Sigmoid colon (tissue), 7 donors: ENCODE results near the gene NAA16. TPM values are rescaled to one million over a fixed set of nuclear protein-coding genes. Genes with fewer than 3 reads are reported as not detected.

ENCODE experiments used
- DNase-seq: peaks from one replicate; pipeline ENCODE4 v3.0.0-alpha.2; 2019
- H3K27ac ChIP-seq, 4 donors: fragments of 200-600 bp; sonication (generic); one replicate each; pipeline ENCODE4 v1.5.1; 2016 to 2019; ENCODE audit warnings: mild to moderate bottlenecking in 1 of 4
- H3K27me3 ChIP-seq, 3 donors: fragments of 200-600 bp; sonication (generic); one replicate each; pipeline ENCODE4 v1.5.1; 2019; ENCODE audit warnings: mild to moderate bottlenecking in 1 of 3
- H3K36me3 ChIP-seq, 4 donors: fragments of 200-600 bp; sonication (generic); one replicate each; pipeline ENCODE4 v1.5.1; 2016 to 2019
- H3K4me1 ChIP-seq, 4 donors: fragments of 200-600 bp; sonication (generic); one replicate each; pipeline ENCODE4 v1.5.1; 2017 to 2019
- H3K4me3 ChIP-seq, 4 donors: fragments of 200-600 bp; sonication (generic); one replicate each; pipeline ENCODE4 v1.5.1; 2017 to 2019; ENCODE audit warnings: mild to moderate bottlenecking in 2 of 4, moderate library complexity in 1 of 4
- H3K9me3 ChIP-seq, 4 donors: fragments of 200-600 bp in 3 of 4; sonication (generic) in 3 of 4; one replicate each; pipeline versions ENCODE4 v1.5.1 to v1.6.1; 2013 to 2019
- EP300 ChIP-seq, 4 donors: sonication (generic); formaldehyde crosslinking; IDR thresholded peaks; one replicate each; pipeline ENCODE4 v1.6.1; 2017; ENCODE audit warnings: antibody characterized with exemption in 4 of 4
- POLR2A ChIP-seq, 2 donors: fragments of 450-650 bp; IDR thresholded peaks; one replicate each; pipeline ENCODE4 v1.6.1; 2016; ENCODE audit warnings: antibody characterized with exemption in 2 of 2, mild to moderate bottlenecking in 2 of 2, moderate library complexity in 2 of 2
- POLR2AphosphoS5 ChIP-seq, 4 donors: sonication (generic); formaldehyde crosslinking; IDR thresholded peaks; one replicate each; pipeline ENCODE4 v1.6.1; 2017; ENCODE audit warnings: antibody characterized with exemption in 4 of 4
- WGBS, 2 donors: extraction: QIAGEN DNeasy Blood & Tissue Kit; methylation state at CpG; one replicate each; pipeline ENCODE4 v1.1.7; 2013; 5-methylcytosine and 5-hydroxymethylcytosine counted together
- intact Hi-C: fragments of 100-400 bp; cut with DNase I; formaldehyde crosslinking; loops from one replicate; pipeline ENCODE4 v1.15.1; 2023
- polyA plus RNA-seq, 3 donors: library from polyadenylated mRNA; stranded (reverse); fragments of 200-250 nt; gene quantifications; one replicate each; pipeline ENCODE4 v1.2.3, GENCODE V29; 2013
- total RNA-seq, 4 donors: library from RNA; depleted of rRNA; stranded (reverse); fragments of >200 nt; gene quantifications; one replicate each; pipeline ENCODE4 v1.1.0, GENCODE V29; 2016
- TF ChIP-seq, protein P1 (sequence below), 4 experiments: fragments of 450-650 bp in 3 of 4; fragments of 200-600 bp in 1 of 4; IDR thresholded peaks; one replicate each; pipeline ENCODE4 v1.5.1; 2016 to 2019; ENCODE audit warnings: antibody characterized with exemption in 4 of 4, mild to moderate bottlenecking in 3 of 4, moderate library complexity in 2 of 4
- donor health status: healthy with polysubstance abuse.
- donor health status: Bipolar disorder and iron deficiency.
- donor health status: healthy.

Gene NAA16
- total and polyA plus RNA-seq, 7 donors = 2.5 to 24.4 (median 15.2) TPM

DNA sequence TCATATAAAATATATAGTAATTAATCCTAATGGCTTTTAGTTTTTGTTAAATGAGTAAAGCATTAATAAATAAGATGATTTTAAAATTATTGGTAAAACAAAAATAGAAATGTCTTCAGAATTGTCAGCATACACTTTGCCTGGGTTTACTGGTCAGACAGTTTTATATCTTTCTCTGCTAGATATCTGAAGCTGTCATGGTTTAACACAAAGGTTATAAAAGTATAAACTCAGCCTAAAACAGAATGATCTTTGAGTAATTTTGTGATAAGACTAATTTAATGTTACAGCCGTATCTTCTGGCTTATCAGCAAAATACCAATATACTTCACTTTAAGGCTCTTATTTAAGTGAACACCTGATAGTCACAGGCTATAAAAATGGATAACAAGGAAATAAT, 17.8 kb upstream of the NAA16 start:
- Histone ChIP-seq H3K27ac (no peak overlapping the region), H3K36me3 (no peaks in the 10 kb centered on the region), H3K9me3 (peaks cover 0 to 3% (median 0%) of the 10 kb centered on the region in 4 donors), H3K4me3 (no peak overlapping the region), H3K27me3 (no peaks in the 10 kb centered on the region), H3K4me1 (no peaks in the 10 kb centered on the region)
- intact Hi-C loops = no loop called here
- WGBS, 2 donors = 26 to 82% methylated on average over 1 of the region's 1 CpG
- TF ChIP-seq EP300 (IDR thresholded peaks at IDR 0.05) = no peak
- TF ChIP-seq POLR2AphosphoS5 (IDR thresholded peaks at IDR 0.05) = no peak
- TF ChIP-seq POLR2A (IDR thresholded peaks at IDR 0.05) = no peak
- TF ChIP-seq, protein P1, sequence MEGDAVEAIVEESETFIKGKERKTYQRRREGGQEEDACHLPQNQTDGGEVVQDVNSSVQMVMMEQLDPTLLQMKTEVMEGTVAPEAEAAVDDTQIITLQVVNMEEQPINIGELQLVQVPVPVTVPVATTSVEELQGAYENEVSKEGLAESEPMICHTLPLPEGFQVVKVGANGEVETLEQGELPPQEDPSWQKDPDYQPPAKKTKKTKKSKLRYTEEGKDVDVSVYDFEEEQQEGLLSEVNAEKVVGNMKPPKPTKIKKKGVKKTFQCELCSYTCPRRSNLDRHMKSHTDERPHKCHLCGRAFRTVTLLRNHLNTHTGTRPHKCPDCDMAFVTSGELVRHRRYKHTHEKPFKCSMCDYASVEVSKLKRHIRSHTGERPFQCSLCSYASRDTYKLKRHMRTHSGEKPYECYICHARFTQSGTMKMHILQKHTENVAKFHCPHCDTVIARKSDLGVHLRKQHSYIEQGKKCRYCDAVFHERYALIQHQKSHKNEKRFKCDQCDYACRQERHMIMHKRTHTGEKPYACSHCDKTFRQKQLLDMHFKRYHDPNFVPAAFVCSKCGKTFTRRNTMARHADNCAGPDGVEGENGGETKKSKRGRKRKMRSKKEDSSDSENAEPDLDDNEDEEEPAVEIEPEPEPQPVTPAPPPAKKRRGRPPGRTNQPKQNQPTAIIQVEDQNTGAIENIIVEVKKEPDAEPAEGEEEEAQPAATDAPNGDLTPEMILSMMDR (IDR thresholded peaks at IDR 0.05) = no peak
- no peak for DNase-seq

DNA sequence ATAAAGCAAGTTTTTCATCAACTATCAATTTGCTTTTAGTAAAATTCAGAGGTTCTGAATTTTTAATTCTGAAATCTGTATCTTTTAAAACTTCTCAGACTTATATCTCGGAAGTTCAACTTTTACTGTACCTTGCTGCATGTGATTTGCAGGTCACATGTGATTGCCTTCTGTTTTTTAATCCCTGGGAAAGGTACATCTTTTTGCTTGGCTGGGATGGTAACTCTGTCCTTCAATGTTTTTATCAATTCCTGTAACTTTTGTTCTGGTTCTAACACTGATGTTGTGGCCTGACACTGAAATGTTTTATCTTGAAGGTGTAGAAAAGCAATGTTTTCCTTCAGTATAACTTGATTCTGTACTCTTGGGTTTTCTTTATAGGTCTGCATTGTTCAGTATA, 16.2 kb upstream of the NAA16 start:
- Histone ChIP-seq H3K36me3 (no peaks in the 10 kb centered on the region), H3K4me3 (no peak overlapping the region), H3K9me3 (peaks cover 0 to 3% (median 0%) of the 10 kb centered on the region in 4 donors), H3K4me1 (no peaks in the 10 kb centered on the region), H3K27me3 (no peaks in the 10 kb centered on the region), H3K27ac (no peak overlapping the region)
- WGBS, 2 donors = 93 to 95% methylated on average over 1 of the region's 1 CpG
- DNase-seq = no peak
- TF ChIP-seq POLR2AphosphoS5 (IDR thresholded peaks at IDR 0.05) (no peak), EP300 (IDR thresholded peaks at IDR 0.05) (no peak), POLR2A (IDR thresholded peaks at IDR 0.05) (no peak)
- TF ChIP-seq, protein P1 (IDR thresholded peaks at IDR 0.05) = no peak
- intact Hi-C loops = no loop called here

DNA sequence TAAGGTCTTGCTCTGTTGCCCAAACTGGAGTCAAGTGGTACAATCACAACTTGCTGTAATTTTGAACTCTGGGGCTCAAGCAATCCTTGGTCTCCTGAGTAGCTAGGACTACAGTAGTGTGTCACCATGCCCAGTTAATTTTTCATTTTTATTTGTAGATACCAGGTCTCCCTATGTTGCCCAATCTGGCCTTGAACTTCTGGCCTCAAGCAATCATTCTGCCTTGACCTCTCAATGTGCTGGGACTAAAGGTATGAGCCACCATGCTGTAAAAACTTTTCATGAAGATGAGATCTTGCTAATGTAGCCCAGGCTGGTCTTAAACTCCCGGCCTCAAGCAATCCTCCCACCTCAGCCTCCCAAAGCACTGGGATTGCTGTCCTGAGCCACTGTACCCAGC, 15.1 kb upstream of the NAA16 start:
- WGBS, 2 donors = 96 to 97% methylated on average over 1 of the region's 1 CpG
- no peak for DNase-seq
- Histone ChIP-seq H3K9me3 (peaks cover 0 to 3% (median 0%) of the 10 kb centered on the region in 4 donors), H3K27me3 (no peaks in the 10 kb centered on the region), H3K4me1 (no peaks in the 10 kb centered on the region), H3K36me3 (no peaks in the 10 kb centered on the region), H3K4me3 (no peak overlapping the region), H3K27ac (no peak overlapping the region)
- TF ChIP-seq POLR2AphosphoS5 (IDR thresholded peaks at IDR 0.05) = no peak
- no peak for TF ChIP-seq EP300 (IDR thresholded peaks at IDR 0.05)
- no peak for TF ChIP-seq POLR2A (IDR thresholded peaks at IDR 0.05)
- intact Hi-C loops = no loop called here

DNA sequence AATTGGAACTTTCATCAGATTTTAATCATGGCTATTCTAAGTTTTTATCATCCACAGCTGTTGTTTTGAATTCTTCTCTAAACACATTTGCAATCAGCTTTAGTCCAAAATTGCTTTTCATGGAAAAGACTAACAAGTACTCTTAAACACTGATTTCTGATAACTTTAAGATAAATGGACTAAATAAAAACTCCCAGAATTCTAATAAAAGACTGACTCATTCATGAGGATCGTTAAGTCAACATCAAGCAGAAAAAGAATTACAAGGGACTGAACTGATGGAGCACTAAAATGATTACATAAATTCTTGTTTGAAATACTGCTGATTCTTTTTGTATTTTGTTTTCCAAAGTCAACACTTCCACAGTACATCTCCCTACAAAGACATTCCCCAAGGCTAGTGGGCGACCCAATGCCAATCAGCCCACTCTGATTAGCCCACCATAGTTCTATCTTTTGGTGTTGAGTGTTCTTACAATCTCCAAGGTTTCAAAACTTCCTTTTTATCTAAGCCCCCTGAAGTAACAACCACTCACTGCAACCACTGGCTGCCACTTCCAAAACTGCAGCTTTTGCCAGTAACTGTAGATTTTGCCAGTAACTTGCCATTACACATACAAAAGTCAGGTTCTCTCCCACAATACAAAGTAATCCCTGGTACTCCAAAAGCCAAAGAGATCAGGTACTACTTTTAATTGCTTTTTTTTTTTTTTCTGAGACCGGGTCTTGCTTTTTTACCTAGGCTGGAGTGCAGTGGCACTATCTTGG, 14.0 kb upstream of the NAA16 start:
- H3K27ac ChIP-seq = no peak overlapping the region
- peaks cover 0 to 3% (median 0%) of the 10 kb centered on the region in 4 donors for H3K9me3 ChIP-seq
- intact Hi-C loops = no loop called here
- no peaks in the 10 kb centered on the region for H3K4me1 ChIP-seq
- 76 to 88% methylated on average over 3 of the region's 3 CpGs for WGBS, 2 donors
- TF ChIP-seq POLR2A (IDR thresholded peaks at IDR 0.05) (no peak), EP300 (IDR thresholded peaks at IDR 0.05) (no peak), POLR2AphosphoS5 (IDR thresholded peaks at IDR 0.05) (no peak)
- TF ChIP-seq, protein P1 (IDR thresholded peaks at IDR 0.05) = no peak
- H3K27me3 ChIP-seq = no peaks in the 10 kb centered on the region
- DNase-seq = no peak
- H3K4me3 ChIP-seq = no peak overlapping the region
- H3K36me3 ChIP-seq = no peaks in the 10 kb centered on the region

DNA sequence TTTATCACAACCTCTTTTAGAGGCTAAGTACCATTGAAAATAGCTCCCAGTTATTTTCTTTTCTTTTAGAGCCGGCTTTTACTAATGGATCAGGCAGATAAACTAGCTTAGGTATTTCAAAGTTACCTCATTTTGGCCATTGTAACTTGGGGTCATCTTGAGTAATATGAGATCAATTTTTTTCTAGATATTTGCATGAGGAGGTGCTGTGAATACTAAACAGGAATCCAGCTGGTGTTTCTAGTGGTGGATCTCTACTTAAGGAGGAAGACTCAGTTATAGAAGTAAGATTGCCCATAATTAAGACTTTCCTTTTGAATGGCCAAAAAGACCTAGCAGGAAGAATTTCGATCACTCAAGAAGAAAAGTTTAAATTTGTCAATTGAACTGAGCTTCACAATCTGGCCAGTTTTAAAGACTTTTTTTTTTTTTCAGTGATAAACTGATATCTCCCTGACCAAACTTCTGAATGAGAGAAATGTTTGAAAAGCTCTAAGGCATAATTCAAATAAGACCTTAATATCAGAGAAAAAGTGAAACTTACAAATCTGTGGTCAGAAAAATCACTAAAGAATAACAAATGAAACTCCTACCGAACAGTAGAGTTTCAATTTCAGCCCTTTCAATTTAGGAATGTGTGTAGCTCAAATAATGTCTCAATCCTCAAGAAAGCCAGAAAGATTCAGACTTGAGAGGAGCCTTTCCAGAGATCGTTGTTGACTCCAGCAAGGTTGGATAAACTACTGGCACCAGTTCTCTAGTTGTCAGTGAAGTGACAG, 11.6 kb upstream of the NAA16 start:
- no peak for DNase-seq
- Histone ChIP-seq H3K4me1 (no peaks in the 10 kb centered on the region), H3K27me3 (no peaks in the 10 kb centered on the region), H3K9me3 (no peaks in the 10 kb centered on the region), H3K4me3 (no peak overlapping the region), H3K36me3 (no peaks in the 10 kb centered on the region), H3K27ac (no peak overlapping the region)
- intact Hi-C loops = no loop called here
- 87 to 93% methylated on average over 4 of the region's 4 CpGs for WGBS, 2 donors
- TF ChIP-seq, protein P1 (IDR thresholded peaks at IDR 0.05) = no peak
- TF ChIP-seq EP300 (IDR thresholded peaks at IDR 0.05) (no peak), POLR2A (IDR thresholded peaks at IDR 0.05) (no peak), POLR2AphosphoS5 (IDR thresholded peaks at IDR 0.05) (no peak)
